GM18505 (cell line): ENCODE measurements around the gene RAD9B.
"Not testable (repeated sequence)": the region's sequence is repeated elsewhere in the genome, so short reads cannot be mapped to it uniquely, and the experiment has no call there.

Experiments used
- ATAC-seq: cut with Tn5 transposase; IDR thresholded peaks from one replicate; pipeline ENCODE4 v1.9.1; 2021; ENCODE audit not compliant: unreplicated experiment
- POLR2A ChIP-seq: IDR thresholded peaks from 4 replicates; pipeline ENCODE4 v1.6.1; 2011; ENCODE audit warnings: borderline replicate concordance; ENCODE audit not compliant: insufficient read depth, insufficient read length; ENCODE audit errors: extremely low read depth

RAD9B gene

GRCh38 chr12:110536834-110537604 is 34.9 kb downstream of the RAD9B start:
- ATAC-seq, result no peak
- no peak for TF ChIP-seq POLR2A

- TF ChIP-seq POLR2A, result no peak
- ATAC-seq, result no peak
These were observed 35.7 kb downstream of the RAD9B start for GRCh38 chr12:110537605-110538409.

GRCh38 chr12:110538869-110539622 is 36.9 kb downstream of the RAD9B start:
- no peak for TF ChIP-seq POLR2A
- no peak for ATAC-seq

- ATAC-seq, result no peak
- TF ChIP-seq POLR2A, result no peak
These were observed 37.9 kb downstream of the RAD9B start for GRCh38 chr12:110540048-110540447.

GRCh38 chr12:110543252-110543959 is 41.3 kb downstream of the RAD9B start:
- ATAC-seq, result no peak
- peak; percentile 18 for TF ChIP-seq POLR2A

- TF ChIP-seq POLR2A, result no peak
These were observed 41.8 kb downstream of the RAD9B start for GRCh38 chr12:110543965-110544364.

GRCh38 chr12:110545259-110545658 is 43.1 kb downstream of the RAD9B start:
- not testable (repeated sequence) for ATAC-seq

More at GRCh38 chr12:110543965-110544364, 41.8 kb downstream of the RAD9B start:
- no peak for ATAC-seq

GRCh38 chr12:110545812-110546211 is 43.7 kb downstream of the RAD9B start:
- no peak for TF ChIP-seq POLR2A
- no peak for ATAC-seq

- TF ChIP-seq POLR2A, result no peak
These were observed 44.2 kb downstream of the RAD9B start for GRCh38 chr12:110546339-110546738.

GRCh38 chr12:110547090-110547489 is 45.0 kb downstream of the RAD9B start:
- no peak for ATAC-seq
- no peak for TF ChIP-seq POLR2A

More at GRCh38 chr12:110546339-110546738, 44.2 kb downstream of the RAD9B start:
- ATAC-seq, result no peak

GRCh38 chr12:110548678-110549077 is 46.5 kb downstream of the RAD9B start:
- no peak for TF ChIP-seq POLR2A
- ATAC-seq, result no peak

GRCh38 chr12:110549716-110550115 is 47.6 kb downstream of the RAD9B start:
- ATAC-seq, result no peak
- no peak for TF ChIP-seq POLR2A

GRCh38 chr12:110550981-110551380 is 48.9 kb downstream of the RAD9B start:
- TF ChIP-seq POLR2A, result no peak
- no peak for ATAC-seq
